Bronchial epithelial cell (primary cell): ENCODE data around the gene PROCR. TPM values are rescaled to one million over a fixed set of nuclear protein-coding genes. Genes with fewer than 3 reads are reported as not detected.
"Not testable (repeated sequence)": the region's sequence is repeated elsewhere in the genome, so short reads cannot be mapped to it uniquely, and the experiment has no call there.

ENCODE experiments used
- DNase-seq: peaks from one replicate; pipeline ENCODE4 v3.0.0-alpha.2; 2010; ENCODE audit warnings: low read depth
- FAIRE-seq: peaks from 2 replicates; lab custom pipeline; 2011; peaks lifted over from hg19 to GRCh38; lab: Jason Lieb, UNC
- H3K27me3 ChIP-seq: 2 replicates; pipeline ENCODE4 v1.5.1; 2011; ENCODE audit warnings: low read length; ENCODE audit not compliant: control insufficient read depth, insufficient read depth
- H3K36me3 ChIP-seq: 2 replicates; pipeline ENCODE4 v1.5.1; 2011; ENCODE audit warnings: low read length; ENCODE audit not compliant: control insufficient read depth, insufficient read depth
- H3K4me3 ChIP-seq: 2 replicates; pipeline ENCODE4 v1.5.1; 2011; ENCODE audit warnings: mild to moderate bottlenecking, low read depth, low read length, control low read depth
- total RNA-seq: library from RNA; depleted of rRNA; stranded (reverse); fragments of >200 nt; gene quantifications from 2 replicates; pipeline ENCODE4 v1.2.1, GENCODE V29; 2014
- TF ChIP-seq, protein P1 (sequence below): IDR thresholded peaks from 2 replicates; pipeline ENCODE4 v1.5.1; 2011; ENCODE audit warnings: mild to moderate bottlenecking, moderate library complexity, low read length, control low read depth, inconsistent platforms; ENCODE audit not compliant: insufficient read depth, severe bottlenecking

Gene PROCR
- total RNA-seq, 1 donor from 2014 or later = 127 TPM

- TF ChIP-seq, protein P1, sequence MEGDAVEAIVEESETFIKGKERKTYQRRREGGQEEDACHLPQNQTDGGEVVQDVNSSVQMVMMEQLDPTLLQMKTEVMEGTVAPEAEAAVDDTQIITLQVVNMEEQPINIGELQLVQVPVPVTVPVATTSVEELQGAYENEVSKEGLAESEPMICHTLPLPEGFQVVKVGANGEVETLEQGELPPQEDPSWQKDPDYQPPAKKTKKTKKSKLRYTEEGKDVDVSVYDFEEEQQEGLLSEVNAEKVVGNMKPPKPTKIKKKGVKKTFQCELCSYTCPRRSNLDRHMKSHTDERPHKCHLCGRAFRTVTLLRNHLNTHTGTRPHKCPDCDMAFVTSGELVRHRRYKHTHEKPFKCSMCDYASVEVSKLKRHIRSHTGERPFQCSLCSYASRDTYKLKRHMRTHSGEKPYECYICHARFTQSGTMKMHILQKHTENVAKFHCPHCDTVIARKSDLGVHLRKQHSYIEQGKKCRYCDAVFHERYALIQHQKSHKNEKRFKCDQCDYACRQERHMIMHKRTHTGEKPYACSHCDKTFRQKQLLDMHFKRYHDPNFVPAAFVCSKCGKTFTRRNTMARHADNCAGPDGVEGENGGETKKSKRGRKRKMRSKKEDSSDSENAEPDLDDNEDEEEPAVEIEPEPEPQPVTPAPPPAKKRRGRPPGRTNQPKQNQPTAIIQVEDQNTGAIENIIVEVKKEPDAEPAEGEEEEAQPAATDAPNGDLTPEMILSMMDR = no peak
- Histone ChIP-seq H3K27me3 (no peaks in the 10 kb centered on the region), H3K36me3 (peaks cover 6% of the 10 kb centered on the region), H3K4me3 (no peak overlapping the region)
- FAIRE-seq (no peak), DNase-seq (no peak)
These were observed 4.3 kb downstream of the PROCR start for GRCh38 chr20:35176132-35176531.

GRCh38 chr20:35179292-35180212, 7.7 kb downstream of the PROCR start:
- TF ChIP-seq, protein P1 = no peak
- no peak for DNase-seq
- no peak for FAIRE-seq
- Histone ChIP-seq H3K27me3 (no peaks in the 10 kb centered on the region), H3K36me3 (peaks cover 6% of the 10 kb centered on the region), H3K4me3 (no peak overlapping the region)

GRCh38 chr20:35180266-35180665, 8.4 kb downstream of the PROCR start:
- TF ChIP-seq, protein P1 = no peak
- Histone ChIP-seq H3K4me3 (no peak overlapping the region), H3K36me3 (peaks cover 6% of the 10 kb centered on the region), H3K27me3 (no peaks in the 10 kb centered on the region)
- FAIRE-seq (no peak), DNase-seq (no peak)

- DNase-seq (no peak), FAIRE-seq (no peak)
- TF ChIP-seq, protein P1 = no peak
- H3K27me3 ChIP-seq = no peaks in the 10 kb centered on the region
- H3K4me3 ChIP-seq = no peak overlapping the region
- peaks cover 2% of the 10 kb centered on the region for H3K36me3 ChIP-seq
These were observed 9.9 kb downstream of the PROCR start for GRCh38 chr20:35181731-35182130.

DNA sequence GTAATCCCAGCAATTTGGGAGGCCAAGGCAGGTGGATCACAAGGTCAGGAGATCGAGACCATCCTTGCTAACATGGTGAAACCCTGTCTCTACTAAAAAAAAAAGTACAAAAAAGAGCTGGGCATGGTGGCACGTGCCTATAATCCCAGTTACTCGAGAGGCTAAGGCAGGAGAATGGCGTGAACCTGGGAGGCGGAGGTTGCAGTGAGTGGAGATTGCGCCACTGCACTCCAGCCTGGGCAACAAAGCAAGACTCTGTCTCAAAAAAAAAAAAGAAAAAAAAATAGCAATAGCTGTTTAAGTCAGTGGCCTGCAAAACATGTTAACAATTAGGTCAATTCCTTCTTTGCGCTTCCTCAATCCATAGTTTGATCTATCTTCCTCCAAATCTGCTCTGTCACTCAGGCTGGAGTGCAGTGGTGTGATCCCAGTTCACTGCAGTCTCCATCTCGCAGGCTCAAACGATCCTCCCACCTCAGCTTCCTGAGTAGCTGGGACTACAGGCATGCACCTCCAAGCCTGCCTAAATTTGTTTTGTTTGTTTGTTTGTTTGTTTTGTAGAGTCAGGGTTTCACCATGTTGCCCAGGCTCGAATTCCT, 14.9 kb downstream of the PROCR start:
- not testable (repeated sequence) for H3K36me3 ChIP-seq, DNase-seq, FAIRE-seq, H3K27me3 ChIP-seq, H3K4me3 ChIP-seq

- Histone ChIP-seq H3K36me3 (no peaks in the 10 kb centered on the region), H3K4me3 (no peak overlapping the region), H3K27me3 (no peaks in the 10 kb centered on the region)
- TF ChIP-seq, protein P1 = no peak
- FAIRE-seq (no peak), DNase-seq (no peak)
These were observed 15.8 kb downstream of the PROCR start for GRCh38 chr20:35187584-35188190.

DNA sequence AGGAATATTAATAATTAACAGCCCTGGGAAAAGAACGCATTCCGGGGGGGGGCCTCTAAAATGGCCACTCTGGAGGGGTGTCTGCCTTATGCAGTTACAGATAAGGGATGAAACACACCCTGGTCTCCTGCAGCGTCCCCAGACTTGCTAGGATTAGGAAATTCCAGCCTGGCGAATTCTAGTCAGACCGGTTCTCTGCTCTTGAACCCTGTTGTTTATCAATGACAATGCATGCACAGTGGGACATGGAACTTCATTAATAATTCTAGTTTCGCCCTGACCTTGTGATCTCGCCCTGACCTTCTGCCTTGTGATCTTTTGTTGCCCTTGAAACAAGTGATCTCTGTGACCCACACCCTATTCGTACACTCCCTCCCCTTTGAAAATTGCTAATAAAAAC, 17.4 kb downstream of the PROCR start:
- DNase-seq, H3K4me3 ChIP-seq, H3K36me3 ChIP-seq, FAIRE-seq, H3K27me3 ChIP-seq: not testable (repeated sequence)
